Measurements from ENCODE around the gene KRTCAP3. TPM values are rescaled to one million over a fixed set of nuclear protein-coding genes. Genes with fewer than 3 reads are reported as not detected.

KRTCAP3 gene
- total RNA-seq, 1 experiment from 2014 or later = 49.9 TPM

DNA sequence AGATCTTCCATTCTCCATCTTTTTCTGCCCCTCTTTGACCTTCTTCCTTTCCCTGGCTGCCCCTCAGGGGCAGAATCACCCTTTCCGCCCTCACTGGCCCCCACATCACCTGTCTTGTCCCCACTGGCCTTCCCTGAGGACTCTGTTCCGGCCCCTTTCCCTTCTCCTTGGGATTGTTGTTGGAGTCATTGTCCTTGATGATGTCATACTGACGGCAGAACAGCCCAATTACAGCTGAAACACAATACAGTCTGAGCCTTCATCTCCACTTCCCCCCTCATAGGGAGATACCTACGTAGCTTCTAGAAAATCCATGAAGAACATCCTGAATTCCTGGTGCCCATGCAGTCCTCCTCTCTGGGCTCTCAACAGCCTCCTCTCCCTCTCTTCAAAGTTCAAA, 50.4 kb downstream of the KRTCAP3 start:
- Histone ChIP-seq H3K18ac (ENCODE audit: insufficient read length, low read depth, low read length) (no peak overlapping the region), H4K91ac (ENCODE audit: insufficient read length, low read depth, low read length) (no peak overlapping the region), H3K9ac (ENCODE audit: extremely low read depth, insufficient read length, low read length) (no peak overlapping the region), H4K8ac (replicated peaks; ENCODE audit: insufficient read length, low read depth, low read length) (no peak overlapping the region), H3K23ac (ENCODE audit: insufficient read length, low read depth, low read length) (no peak overlapping the region), H2AK5ac (ENCODE audit: insufficient read length, low read length) (no peak overlapping the region), H3K79me2 (ENCODE audit: insufficient read depth, low read length) (no peaks in the 10 kb centered on the region), H3K27me3 (ENCODE audit: insufficient read depth, low read length) (no peaks in the 10 kb centered on the region; the same call in 1 of the 2 replicates), H3K9me3 (ENCODE audit: control insufficient read depth, low read depth, low read length) (no peaks in the 10 kb centered on the region), H3T11ph (ENCODE audit: low read length) (no peak overlapping the region), H3K4me2 (ENCODE audit: insufficient read depth, insufficient read length, low read length) (no peak overlapping the region), H3K79me1 (ENCODE audit: insufficient read depth, low read depth, low read length, poor library complexity, severe bottlenecking) (no peaks in the 10 kb centered on the region), H4K20me1 (ENCODE audit: control insufficient read depth, insufficient read depth, insufficient read length) (no peaks in the 10 kb centered on the region), H3K4me1 (ENCODE audit: insufficient read depth, low read length) (no peaks in the 10 kb centered on the region; the same call in 1 of the 2 replicates), H3K56ac (ENCODE audit: insufficient read length, low read depth, low read length) (no peak overlapping the region), H3K23me2 (ENCODE audit: insufficient read length, low read depth, low read length, poor library complexity, severe bottlenecking) (peaks cover 8% of the 10 kb centered on the region), H4K5ac (ENCODE audit: insufficient read length, low read depth, low read length) (no peak overlapping the region), H2BK12ac (ENCODE audit: insufficient read length, low read depth, low read length) (no peak overlapping the region), H3K14ac (ENCODE audit: insufficient read depth, low read length) (no peak overlapping the region), H2AFZ (ENCODE audit: low read length) (no peak overlapping the region), H2BK5ac (ENCODE audit: insufficient read length, low read length) (no peak overlapping the region), H3K27ac (ENCODE audit: insufficient read length, low read depth, low read length) (no peak overlapping the region), H3K4ac (ENCODE audit: low read depth, low read length) (no peak overlapping the region), H2BK15ac (ENCODE audit: low read depth, low read length) (no peak overlapping the region), H2BK20ac (ENCODE audit: low read depth, low read length, poor library complexity, severe bottlenecking) (no peak overlapping the region), H2BK120ac (ENCODE audit: low read depth, low read length, poor library complexity, severe bottlenecking) (no peak overlapping the region)
- no CpG with 5 or more reads among the region's 4 CpGs for WGBS (ENCODE audit: extremely low coverage, insufficient read length, low lambda C conversion rate)
- Mint-ChIP-seq H3K4me1 (peaks cover 29 to 32% of the 10 kb centered on the region in 2 experiments), H3K27ac (no peak overlapping the region; a peak in 1 of 7 replicates), H3K9me3 (no peaks in the 10 kb centered on the region), H3K27me3 (ENCODE audit: low read depth) (peaks cover 39% of the 10 kb centered on the region), H3K4me3 (0 out of 5 replicates have a peak overlapping the region, but pooled peaks of 1 of the 2 experiments have one; percentile 37), H3K36me3 (ENCODE audit: insufficient read depth in 1 of 3, low read depth in 3 of 3) (peaks cover 2 to 16% (median 10%) of the 10 kb centered on the region in 3 experiments)
- DNase-seq = no peak
- TF ChIP-seq, protein P1, sequence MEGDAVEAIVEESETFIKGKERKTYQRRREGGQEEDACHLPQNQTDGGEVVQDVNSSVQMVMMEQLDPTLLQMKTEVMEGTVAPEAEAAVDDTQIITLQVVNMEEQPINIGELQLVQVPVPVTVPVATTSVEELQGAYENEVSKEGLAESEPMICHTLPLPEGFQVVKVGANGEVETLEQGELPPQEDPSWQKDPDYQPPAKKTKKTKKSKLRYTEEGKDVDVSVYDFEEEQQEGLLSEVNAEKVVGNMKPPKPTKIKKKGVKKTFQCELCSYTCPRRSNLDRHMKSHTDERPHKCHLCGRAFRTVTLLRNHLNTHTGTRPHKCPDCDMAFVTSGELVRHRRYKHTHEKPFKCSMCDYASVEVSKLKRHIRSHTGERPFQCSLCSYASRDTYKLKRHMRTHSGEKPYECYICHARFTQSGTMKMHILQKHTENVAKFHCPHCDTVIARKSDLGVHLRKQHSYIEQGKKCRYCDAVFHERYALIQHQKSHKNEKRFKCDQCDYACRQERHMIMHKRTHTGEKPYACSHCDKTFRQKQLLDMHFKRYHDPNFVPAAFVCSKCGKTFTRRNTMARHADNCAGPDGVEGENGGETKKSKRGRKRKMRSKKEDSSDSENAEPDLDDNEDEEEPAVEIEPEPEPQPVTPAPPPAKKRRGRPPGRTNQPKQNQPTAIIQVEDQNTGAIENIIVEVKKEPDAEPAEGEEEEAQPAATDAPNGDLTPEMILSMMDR (conservative IDR thresholded peaks at IDR 0.05) = no peak
